PC-3 (cell line): ENCODE results near the gene DPM2. TPM values are rescaled to one million over a fixed set of nuclear protein-coding genes. Genes with fewer than 3 reads are reported as not detected.
A peak's percentile ranks its signal among the peaks of the same experiment; 100 is the strongest.

Experiments used
- ATAC-seq: fragments of 200-7000 bp; cut with Tn5 transposase; 2 replicates; pipeline ENCODE4 v1.9.1; 2020; ENCODE audit warnings: mild to moderate bottlenecking, moderate library complexity
- BruUV-seq: library from RNA; stranded (reverse); fragments of 400-500 nt; replicated peaks from 2 replicates; lab custom pipeline; 2021; lab: Mats Ljungman, UMichigan
- CTCF ChIA-PET: fragments of 300-600 bp; sonication (Branson Sonifier 250); formaldehyde crosslinking; loops from one replicate; lab custom pipeline; 2022; ENCODE audit warnings: antibody characterized with exemption; lab: Charles Lee
- POLR2A ChIA-PET: fragments of 300-600 bp; sonication (Branson Sonifier 250); formaldehyde crosslinking; loops from one replicate; lab custom pipeline; 2022; ENCODE audit warnings: antibody characterized with exemption; ENCODE audit not compliant: unreplicated experiment; lab: Charles Lee
- DNase-seq: peaks from one replicate; pipeline ENCODE4 v3.0.0-alpha.2; 2015
- H2AFZ ChIP-seq: fragments of 300-600 bp; sonication (generic); 2 replicates; pipeline ENCODE4 v1.6.0; 2016; ENCODE audit warnings: antibody characterized with exemption, low read length
- H3F3A ChIP-seq: fragments of 300-600 bp; sonication (generic); one replicate; pipeline ENCODE4 v1.6.0; 2017; ENCODE audit warnings: antibody characterized with exemption, low read length, control low read depth, mild to moderate bottlenecking; ENCODE audit not compliant: unreplicated experiment
- H3K27ac ChIP-seq: fragments of 300-600 bp; sonication (generic); 2 replicates; pipeline ENCODE4 v1.5.1; 2016; ENCODE audit warnings: mild to moderate bottlenecking, low read length
- H3K27me3 ChIP-seq: fragments of 300-600 bp; sonication (generic); 2 replicates; pipeline ENCODE4 v1.6.1; 2016; ENCODE audit warnings: low read length, mixed read lengths
- H3K36me3 ChIP-seq: fragments of 300-600 bp; sonication (generic); 2 replicates; pipeline ENCODE4 v1.6.1; 2016; ENCODE audit warnings: low read depth, mixed run types, low read length, mixed read lengths
- H3K4me1 ChIP-seq: fragments of 300-600 bp; sonication (generic); 2 replicates; pipeline ENCODE4 v1.5.1; 2016; ENCODE audit warnings: low read length; ENCODE audit not compliant: insufficient read depth
- H3K4me2 ChIP-seq: fragments of 300-600 bp; sonication (generic); 2 replicates; pipeline ENCODE4 v1.6.0; 2016; ENCODE audit warnings: low read length
- H3K4me3 ChIP-seq: fragments of 300-600 bp; sonication (generic); 2 replicates; pipeline ENCODE4 v1.5.1; 2016; ENCODE audit warnings: mild to moderate bottlenecking, low read length, mixed read lengths
- H3K79me2 ChIP-seq: fragments of 300-600 bp; sonication (generic); 2 replicates; pipeline ENCODE4 v1.6.1; 2017; ENCODE audit warnings: low read length, mixed read lengths
- H3K9ac ChIP-seq: fragments of 300-600 bp; sonication (generic); 2 replicates; pipeline ENCODE4 v1.6.0; 2016; ENCODE audit warnings: mild to moderate bottlenecking, low read length
- H3K9me2 ChIP-seq: fragments of 300-600 bp; sonication (generic); replicated peaks from 2 replicates; pipeline ENCODE4 v1.6.1; 2016; ENCODE audit warnings: mixed run types, low read length, mixed read lengths
- H3K9me3 ChIP-seq: fragments of 300-600 bp; sonication (generic); 2 replicates; pipeline ENCODE4 v1.6.1; 2016; ENCODE audit warnings: low read length, mixed read lengths
- H4K20me1 ChIP-seq: fragments of 300-600 bp; sonication (generic); 2 replicates; pipeline ENCODE4 v1.6.1; 2016; ENCODE audit warnings: low read length, mixed read lengths
- CTCF ChIP-seq: fragments of 300-600 bp; sonication (generic); conservative IDR thresholded peaks from 2 replicates; pipeline ENCODE4 v1.5.1; 2017; ENCODE audit warnings: antibody characterized with exemption, low read depth, mild to moderate bottlenecking, low read length
- EZH2 ChIP-seq: fragments of 300-600 bp; sonication (generic); IDR thresholded peaks from one replicate; pipeline ENCODE4 v1.6.1; 2017; ENCODE audit warnings: antibody characterized with exemption, mild to moderate bottlenecking, low read length; ENCODE audit not compliant: unreplicated experiment
- EZH2phosphoT487 ChIP-seq: fragments of 300-600 bp; sonication (generic); IDR thresholded peaks from 2 replicates; pipeline ENCODE4 v1.6.1; 2018; ENCODE audit warnings: mild to moderate bottlenecking, antibody characterized with exemption, low read length, borderline replicate concordance
- intact Hi-C: fragments of 100-400 bp; cut with micrococcal nuclease; formaldehyde crosslinking; loops from 2 replicates; pipeline ENCODE4 v1.9.0; 2023
- total RNA-seq: library from RNA; depleted of rRNA; stranded (reverse); fragments of >200 nt; gene quantifications from 2 replicates; pipeline ENCODE4 v1.2.3, GENCODE V29; 2014

The DPM2 gene
- total RNA-seq, 1 experiment from 2014 or later: 33.0 TPM

DNA sequence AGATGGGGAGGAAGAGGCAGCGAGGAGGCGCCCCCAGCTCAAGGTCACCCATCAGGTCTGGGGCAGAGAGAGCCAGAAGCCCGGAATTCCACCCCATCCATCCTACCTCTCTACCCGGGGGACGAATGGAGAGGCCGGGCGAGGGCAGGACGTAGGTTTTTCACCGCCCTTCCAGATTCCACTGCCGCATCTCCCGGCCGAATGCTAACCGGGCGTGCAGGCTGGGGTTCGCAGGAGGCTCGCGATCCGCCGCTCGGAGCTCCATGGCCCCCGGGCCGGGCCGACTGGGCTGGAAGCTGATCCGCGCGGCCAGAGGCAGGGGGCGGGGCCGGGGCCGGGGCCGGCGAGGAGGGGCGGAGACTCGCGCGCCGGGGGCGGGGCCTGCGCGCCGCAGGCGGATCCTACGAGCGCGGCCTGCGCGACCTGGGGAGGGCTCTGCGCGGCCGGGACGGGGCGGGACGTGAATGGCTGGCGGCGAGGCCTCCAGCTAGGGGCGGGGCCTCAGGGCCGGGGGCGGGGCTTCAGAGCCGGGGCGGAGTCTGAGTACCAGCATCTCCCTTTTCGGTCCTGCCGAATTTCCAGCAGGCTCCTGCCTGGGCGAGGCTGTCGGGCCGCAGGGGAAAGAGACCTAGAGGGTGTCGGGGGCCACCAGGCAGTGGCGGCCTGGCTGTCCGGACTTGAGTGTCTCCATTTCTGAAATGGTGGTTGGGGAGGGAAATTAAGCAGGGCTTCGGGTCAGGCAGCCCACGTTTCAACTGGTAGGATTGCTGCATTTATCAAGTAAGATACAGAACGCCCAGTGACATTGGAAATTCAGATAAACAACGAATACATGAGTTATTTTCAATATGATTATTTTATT is 20.7 kb downstream of the DPM2 start, which contains the start of gene ST6GALNAC4:
Gene ST6GALNAC4 (minus strand): TSS at position 322 of the 862 bp plus-strand sequence. CDS start 622 bp downstream, outside the sequence.
- POLR2A ChIA-PET: interaction anchor here (0.5 kb wide), 2 partner anchors 11 to 63 kb away, joined by 3 to 11 read pairs; no protein-coding TSS in a partner anchor
- CTCF ChIA-PET: interaction anchor here (0.6 kb wide), 1 partner anchor 1868 kb away, joined by 5 read pairs; no protein-coding TSS in a partner anchor
- Histone ChIP-seq H3K9me3 (no peaks in the 10 kb centered on the region), H4K20me1 (no peaks in the 10 kb centered on the region), H3K79me2 (peaks cover 19% of the 10 kb centered on the region), H3K27me3 (no peaks in the 10 kb centered on the region), H3K9me2 (no peaks in the 10 kb centered on the region), H3K4me2 (peak within 1 kb of the TSS; percentile 95), H3K4me3 (peak within 1 kb of the TSS; percentile 80), H3K9ac (peak within 1 kb of the TSS; percentile 74), H3K36me3 (no peaks in the 10 kb centered on the region), H3K4me1 (peaks cover 39% of the 10 kb centered on the region), H3F3A (no peaks in the 10 kb centered on the region), H2AFZ (peak within 1 kb of the TSS; percentile 85), H3K27ac (no peak within 1 kb of the TSS)
- peak; percentile 70 for ATAC-seq
- DNase-seq: peak; percentile 82
- TSS peak; percentile 79 for BruUV-seq
- TF ChIP-seq EZH2 (no peak), CTCF (no peak), EZH2phosphoT487 (no peak)
- intact Hi-C loops: loop anchor here (5.0 to 10.0 kb wide), 2 partner anchors 40 to 342 kb away; partner anchors contain the start of gene AK1

DNA sequence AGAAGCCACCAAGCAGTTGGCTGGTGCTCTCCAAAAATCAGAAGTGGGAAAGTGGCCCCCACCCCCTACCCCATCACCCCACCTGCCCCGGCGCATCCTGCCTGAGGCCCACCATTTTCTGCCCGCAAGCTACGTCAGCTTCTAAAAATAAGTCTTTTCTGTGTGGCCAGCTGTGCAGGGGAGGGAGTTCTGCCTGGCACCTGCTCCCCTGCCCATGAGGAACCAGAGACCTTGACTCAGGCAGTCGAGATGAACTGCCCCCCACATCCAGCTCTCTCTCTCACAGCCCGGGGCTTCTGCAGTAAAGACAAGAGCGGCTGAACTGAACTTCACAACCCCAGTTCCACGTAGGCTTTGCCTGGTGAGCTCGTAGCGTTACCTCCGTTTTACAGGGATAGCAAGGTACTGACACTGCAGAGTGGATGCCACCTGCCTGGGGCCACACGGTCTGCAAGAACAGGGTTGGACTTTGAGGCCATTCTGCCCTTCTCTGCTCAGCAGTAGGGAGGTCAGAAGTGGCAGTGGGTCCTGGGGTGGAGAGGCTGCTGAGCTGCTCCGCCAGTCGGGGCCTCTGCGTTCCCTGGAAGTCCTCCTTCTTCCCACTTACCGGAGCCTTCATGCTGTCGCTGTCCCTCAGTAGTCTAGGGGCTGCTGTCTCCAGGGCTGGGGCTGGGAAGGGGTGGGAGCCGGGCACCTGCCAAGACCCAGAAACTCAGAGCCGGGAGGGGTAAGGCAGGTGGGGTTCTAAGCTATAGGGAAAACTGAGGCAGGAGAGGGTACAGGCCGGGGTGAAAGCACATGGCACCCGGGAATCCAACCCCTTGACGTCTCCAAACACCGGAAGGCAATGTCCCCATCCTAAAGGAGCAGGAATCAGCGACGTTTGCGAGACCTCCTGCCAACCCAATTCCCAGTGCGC is 21.6 kb downstream of the DPM2 start:
- H3K79me2 ChIP-seq: peaks cover 19% of the 10 kb centered on the region
- intact Hi-C loops: loop anchor here (5.0 to 10.0 kb wide), 2 partner anchors 39 to 341 kb away; partner anchors contain the start of gene AK1
- no peak overlapping the region for H3K27ac ChIP-seq
- H2AFZ ChIP-seq: peak overlapping the region; percentile 85
- DNase-seq (no peak), ATAC-seq (no peak)
- H3K9me3 ChIP-seq: no peaks in the 10 kb centered on the region
- POLR2A ChIA-PET: interaction anchor here (0.5 kb wide), 2 partner anchors 12 to 62 kb away, joined by 3 to 11 read pairs; no protein-coding TSS in a partner anchor
- peak overlapping the region; percentile 95 for H3K4me2 ChIP-seq
- TF ChIP-seq EZH2 (no peak), CTCF (no peak), EZH2phosphoT487 (no peak)
- no peaks in the 10 kb centered on the region for H3K27me3 ChIP-seq
- H3K9me2 ChIP-seq: no peaks in the 10 kb centered on the region
- peak overlapping the region; percentile 80 for H3K4me3 ChIP-seq
- BruUV-seq: TSS peak; percentile 68
- H3K36me3 ChIP-seq: no peaks in the 10 kb centered on the region
- H3K9ac ChIP-seq: peak overlapping the region; percentile 74
- H3F3A ChIP-seq: no peaks in the 10 kb centered on the region
- no peaks in the 10 kb centered on the region for H4K20me1 ChIP-seq
- CTCF ChIA-PET: interaction anchor here (0.6 kb wide), 1 partner anchor 1868 kb away, joined by 5 read pairs; no protein-coding TSS in a partner anchor
- H3K4me1 ChIP-seq: peaks cover 36% of the 10 kb centered on the region
